Transverse colon (tissue), 4 donors: ENCODE data around the gene PBXIP1. TPM values are rescaled to one million over a fixed set of nuclear protein-coding genes. Genes with fewer than 3 reads are reported as not detected.

Experiments used
- DNase-seq: peaks from one replicate; pipeline ENCODE4 v3.0.0-alpha.2; 2019
- H3K27ac ChIP-seq, 4 donors: fragments of 200-600 bp; sonication (generic); 2 replicates each; pipeline ENCODE4 v1.5.1; 2016 to 2018; ENCODE audit warnings: inconsistent platforms in 4 of 4
- H3K27me3 ChIP-seq: fragments of 200-600 bp; sonication (generic); 2 replicates; pipeline ENCODE4 v1.5.1; 2017; ENCODE audit warnings: inconsistent platforms
- H3K36me3 ChIP-seq, 4 donors: fragments of 200-600 bp; sonication (generic); 2 replicates each; pipeline ENCODE4 v1.5.1; 2017 to 2019; ENCODE audit warnings: inconsistent platforms in 4 of 4
- H3K4me1 ChIP-seq, 4 donors: fragments of 200-600 bp; sonication (generic); 2 replicates each; pipeline ENCODE4 v1.5.1; 2017 to 2020; ENCODE audit warnings: inconsistent platforms in 4 of 4
- H3K4me3 ChIP-seq, 4 donors: fragments of 200-600 bp; sonication (generic); 1 replicate in 1 of 4; 2 replicates in 3 of 4; pipeline versions ENCODE4 v1.5.1 to v1.6.1; 2017 to 2019; ENCODE audit warnings: inconsistent platforms in 4 of 4
- H3K9me3 ChIP-seq, 2 donors: fragments of 200-600 bp; sonication (generic); 2 replicates each; pipeline ENCODE4 v1.5.1; 2017 to 2019; ENCODE audit warnings: inconsistent platforms in 2 of 2
- CTCF ChIP-seq, 5 experiments: fragments of 200-600 bp in 3 of 5; fragments of 450-650 bp in 2 of 5; sonication (generic) in 3 of 5; IDR thresholded peaks; 1 replicate in 2 of 5; 2 replicates in 3 of 5; pipeline ENCODE4 v1.5.1; 2016 to 2017; ENCODE audit warnings: antibody characterized with exemption in 5 of 5, inconsistent platforms in 3 of 5, mild to moderate bottlenecking in 2 of 5, moderate library complexity in 1 of 5
- EP300 ChIP-seq: sonication (generic); formaldehyde crosslinking; IDR thresholded peaks from one replicate; pipeline ENCODE4 v1.6.1; 2017; ENCODE audit warnings: antibody characterized with exemption, low read depth
- POLR2A ChIP-seq: fragments of 450-650 bp; IDR thresholded peaks from one replicate; pipeline ENCODE4 v1.6.1; 2016; ENCODE audit warnings: antibody characterized with exemption, mild to moderate bottlenecking, moderate library complexity
- POLR2AphosphoS5 ChIP-seq, 3 donors: sonication (generic); formaldehyde crosslinking; IDR thresholded peaks; one replicate each; pipeline ENCODE4 v1.6.1; 2016; ENCODE audit warnings: antibody characterized with exemption in 3 of 3
- WGBS, 2 donors: methylation state at CpG; one replicate each; pipeline ENCODE4 v1.1.5; 2018; ENCODE audit warnings: low coverage in 1 of 2; 5-methylcytosine and 5-hydroxymethylcytosine counted together
- in situ Hi-C, 4 donors: fragments of 200-750 bp; cut with MboI; loops; one replicate each; pipeline versions ENCODE4 v1.15.0 to v1.15.1; 2017; ENCODE audit warnings: low sequenced_read_pairs in 3 of 4, low pct_ligation_motif_present in 1 of 4, low pct_unique_long_range_greater_than_20kb in 1 of 4
- intact Hi-C: fragments of 100-400 bp; cut with DNase I; formaldehyde crosslinking; loops from one replicate; pipeline ENCODE4 v1.15.1; 2023; ENCODE audit warnings: low total_unique reads
- total RNA-seq, 4 donors: library from RNA; depleted of rRNA; stranded (reverse); fragments of >200 nt; gene quantifications; one replicate each; pipeline ENCODE4 v1.1.0, GENCODE V29; 2016

PBXIP1 gene
- total RNA-seq, 4 donors from 2014 or later, result 54.1 to 94.1 (median 83.6) TPM

GRCh38 chr1:154935749-154936554 lies 19.9 kb downstream of the PBXIP1 start:
- WGBS, 2 donors, result 45% methylated on average over 27 of the region's 27 CpGs; no CpG with 5 or more reads in 1 of the 2 donors
- Histone ChIP-seq H3K4me3 (peak overlapping the region; percentile 43 to 59 (median 50)), H3K27ac (peak overlapping the region; percentile 92 to 97 (median 96)), H3K4me1 (peaks cover 10 to 43% (median 25%) of the 10 kb centered on the region in 4 donors), H3K9me3 (no peaks in the 10 kb centered on the region), H3K27me3 (no peaks in the 10 kb centered on the region), H3K36me3 (no peaks in the 10 kb centered on the region)
- TF ChIP-seq EP300 (no peak), POLR2A (no peak), POLR2AphosphoS5 (IDR thresholded peaks at IDR 0.05) (no peak), CTCF (IDR thresholded peaks at IDR 0.05) (no peak)
- intact Hi-C loops, result no loop called here
- in situ Hi-C loops, result no loop called here
- no peak for DNase-seq

GRCh38 chr1:154934358-154934948 lies 21.4 kb downstream of the PBXIP1 start:
- Histone ChIP-seq H3K36me3 (no peaks in the 10 kb centered on the region), H3K27me3 (no peaks in the 10 kb centered on the region), H3K9me3 (no peaks in the 10 kb centered on the region), H3K4me3 (no peak overlapping the region), H3K27ac (no peak overlapping the region), H3K4me1 (peaks cover 10 to 39% (median 23%) of the 10 kb centered on the region in 4 donors)
- WGBS, 2 donors, result 98 to 100% methylated on average over 1 to 5 of the region's 5 CpGs
- intact Hi-C loops, result no loop called here
- in situ Hi-C loops, result no loop called here
- no peak for TF ChIP-seq EP300
- TF ChIP-seq CTCF (IDR thresholded peaks at IDR 0.05), result no peak
- TF ChIP-seq POLR2A, result no peak
- no peak for TF ChIP-seq POLR2AphosphoS5 (IDR thresholded peaks at IDR 0.05)
- no peak for DNase-seq

- peak overlapping the region; percentile 78 to 85 (median 82) for H3K27ac ChIP-seq
- WGBS, 2 donors, result 13 to 64% methylated on average over 2 to 8 of the region's 11 CpGs
- peaks cover 0 to 29% (median 14%) of the 10 kb centered on the region in 4 donors for H3K4me1 ChIP-seq
- intact Hi-C loops, result no loop called here
- TF ChIP-seq POLR2AphosphoS5 (IDR thresholded peaks at IDR 0.05) (peak; percentile 80 to 91 (median 82)), EP300 (no peak), POLR2A (peak; percentile 84)
- no peaks in the 10 kb centered on the region for H3K27me3 ChIP-seq
- peaks cover 0 to 4% (median 2%) of the 10 kb centered on the region in 4 donors for H3K36me3 ChIP-seq
- no peak overlapping the region for H3K4me3 ChIP-seq
- no peaks in the 10 kb centered on the region for H3K9me3 ChIP-seq
- in situ Hi-C loops, result no loop called here
- DNase-seq, result peak; percentile 93
Observed at GRCh38 chr1:154931940-154932487, 23.9 kb downstream of the PBXIP1 start.

GRCh38 chr1:154926201-154926600 lies 29.7 kb downstream of the PBXIP1 start:
- WGBS, 2 donors, result 92 to 95% methylated on average over 8 to 13 of the region's 13 CpGs
- no peak for DNase-seq

More at GRCh38 chr1:154926201-154926600, 29.7 kb downstream of the PBXIP1 start:
- intact Hi-C loops, result no loop called here
- H3K4me1 ChIP-seq, result no peaks in the 10 kb centered on the region
- H3K4me3 ChIP-seq, result no peak overlapping the region
- TF ChIP-seq CTCF (IDR thresholded peaks at IDR 0.05), result no peak
- TF ChIP-seq POLR2AphosphoS5 (IDR thresholded peaks at IDR 0.05), result no peak
- no peak for TF ChIP-seq POLR2A
- H3K9me3 ChIP-seq, result no peaks in the 10 kb centered on the region
- in situ Hi-C loops, result no loop called here
- H3K36me3 ChIP-seq, result peaks cover 0 to 25% (median 4%) of the 10 kb centered on the region in 4 donors
- H3K27me3 ChIP-seq, result no peaks in the 10 kb centered on the region
- H3K27ac ChIP-seq, result no peak overlapping the region
